Pancreas (tissue), 10 donors: ENCODE measurements around the gene POLR3K. TPM values are rescaled to one million over a fixed set of nuclear protein-coding genes. Genes with fewer than 3 reads are reported as not detected.
A peak's percentile ranks its signal among the peaks of the same experiment; 100 is the strongest.
"Not testable (repeated sequence)": the region's sequence is repeated elsewhere in the genome, so short reads cannot be mapped to it uniquely, and the experiment has no call there.

ENCODE experiments used
- ATAC-seq, 4 donors: fragments of 200-7000 bp; cut with Tn5 transposase; one replicate each; pipeline versions ENCODE4 v1.8.0 to v1.9.1; 2020; ENCODE audit warnings: mild to moderate bottlenecking in 4 of 4, moderate library complexity in 4 of 4
- DNase-seq, 6 donors: peaks; one replicate each; pipeline ENCODE4 v3.0.0-alpha.2; 2020
- FAIRE-seq: peaks from 2 replicates; lab custom pipeline; 2012; peaks lifted over from hg19 to GRCh38; lab: Jason Lieb, UNC
- H3K27ac ChIP-seq, 4 donors: fragments of 200-600 bp; sonication (generic); 1 replicate in 3 of 4; 2 replicates in 1 of 4; pipeline versions ENCODE4 v1.5.0 to v1.8.0; 2020
- H3K27me3 ChIP-seq, 4 donors: fragments of 200-600 bp; one replicate each; pipeline ENCODE4 v1.8.0; 2021
- H3K36me3 ChIP-seq, 3 donors: fragments of 200-600 bp; sonication (generic) in 1 of 3; one replicate each; pipeline versions ENCODE4 v1.5.0 to v1.8.0; 2020 to 2021
- H3K4me1 ChIP-seq, 3 donors: fragments of 200-600 bp; one replicate each; pipeline ENCODE4 v1.8.0; 2021
- H3K4me3 ChIP-seq, 4 donors: fragments of 200-600 bp; sonication (generic) in 2 of 4; one replicate each; pipeline versions ENCODE4 v1.5.0 to v1.8.0; 2020 to 2021
- H3K9me3 ChIP-seq, 4 donors: fragments of 200-600 bp; one replicate each; pipeline ENCODE4 v1.8.0; 2021
- CTCF ChIP-seq, 4 donors: fragments of 200-600 bp; sonication (generic) in 3 of 4; IDR thresholded peaks; one replicate each; pipeline versions ENCODE4 v1.5.0 to v1.8.0; 2021; ENCODE audit warnings: antibody characterized with exemption in 4 of 4
- WGBS, 2 donors: extraction: QIAGEN DNeasy Blood & Tissue Kit; methylation state at CpG; one replicate each; pipeline ENCODE4 v1.1.7; 2013; 5-methylcytosine and 5-hydroxymethylcytosine counted together
- intact Hi-C, 3 donors: fragments of 100-400 bp; cut with DNase I; formaldehyde crosslinking; loops; one replicate each; pipeline versions ENCODE4 v1.11.1 to v1.14.2; 2022
- polyA plus RNA-seq, 2 donors: library from polyadenylated mRNA; stranded (reverse); fragments of 200-250 nt; gene quantifications; one replicate each; pipeline ENCODE4 v1.2.3, GENCODE V29; 2013
- total RNA-seq, 6 donors: library from RNA; stranded (reverse); fragmentation: NEBNext Ultra II Directional in 4 of 6; extraction: Animal tissue kit (Norgen Biotek cat#: 25700) in 4 of 6; gene quantifications; one replicate each; pipeline versions ENCODE4 v1.2.1 to v1.2.4, GENCODE V29; 2021 to 2023
- donor health status: healthy with polysubstance abuse.
- donor health status: DM: no; HTN: no; CAD: no; lungs with moderate emphysema.
- donor health status: DM: no; HTN: no; CAD: no.
- donor health status: control.
- donor health status: control.
- donor health status: Bipolar disorder and iron deficiency.
- donor health status: DM: yes; HTN: yes; CAD: no.
- donor health status: DM: no; HTN: no; CAD: no.
- donor health status: DM: no; HTN: no; CAD: no.
- donor health status: DM: yes; HTN: yes; CAD: no.

POLR3K gene
- total and polyA plus RNA-seq, 8 donors = 2.8 to 5.3 (median 4.1) TPM

GRCh38 chr16:35678-36305, 17.6 kb downstream of the POLR3K start:
- Histone ChIP-seq H3K27me3 (no peaks in the 10 kb centered on the region), H3K4me1 (no peaks in the 10 kb centered on the region), H3K27ac (no peak overlapping the region), H3K9me3 (no peaks in the 10 kb centered on the region), H3K4me3 (no peak overlapping the region), H3K36me3 (no peaks in the 10 kb centered on the region)
- DNase-seq (no peak), FAIRE-seq (no peak), ATAC-seq (no peak)
- TF ChIP-seq CTCF (IDR thresholded peaks at IDR 0.05) = no peak
- intact Hi-C loops = no loop called here
- WGBS, 2 donors = 83 to 84% methylated on average over 11 of the region's 11 CpGs

- DNase-seq = no peak
- Histone ChIP-seq H3K4me1 (no peaks in the 10 kb centered on the region), H3K9me3 (no peaks in the 10 kb centered on the region), H3K4me3 (no peak overlapping the region), H3K27me3 (no peaks in the 10 kb centered on the region), H3K27ac (no peak overlapping the region), H3K36me3 (no peaks in the 10 kb centered on the region)
- 86 to 90% methylated on average over 17 of the region's 17 CpGs for WGBS, 2 donors
- intact Hi-C loops = no loop called here
- peak in 2 of 4 donors; percentile 56 to 70 for ATAC-seq
- no peak for TF ChIP-seq CTCF (IDR thresholded peaks at IDR 0.05)
- no peak for FAIRE-seq
Observed at GRCh38 chr16:35011-35677, 18.3 kb downstream of the POLR3K start.

- H3K9me3 ChIP-seq = no peaks in the 10 kb centered on the region
- no peaks in the 10 kb centered on the region for H3K36me3 ChIP-seq
- WGBS, 2 donors = 66 to 67% methylated on average over 6 of the region's 6 CpGs
- ATAC-seq (no peak), FAIRE-seq (no peak), DNase-seq (no peak)
- H3K27me3 ChIP-seq = no peaks in the 10 kb centered on the region
- no peak overlapping the region for H3K27ac ChIP-seq
- intact Hi-C loops = no loop called here
- no peak for TF ChIP-seq CTCF (IDR thresholded peaks at IDR 0.05)
- no peaks in the 10 kb centered on the region for H3K4me1 ChIP-seq
- H3K4me3 ChIP-seq = no peak overlapping the region
Observed at GRCh38 chr16:34648-34987, 18.8 kb downstream of the POLR3K start.

GRCh38 chr16:33877-34647, 19.3 kb downstream of the POLR3K start:
- 78 to 81% methylated on average over 21 of the region's 21 CpGs for WGBS, 2 donors
- H3K4me1 ChIP-seq = no peaks in the 10 kb centered on the region
- no peak for DNase-seq
- intact Hi-C loops = no loop called here
- no peaks in the 10 kb centered on the region for H3K27me3 ChIP-seq
- ATAC-seq = no peak
- TF ChIP-seq CTCF (IDR thresholded peaks at IDR 0.05) = no peak
- FAIRE-seq = no peak
- H3K36me3 ChIP-seq = no peaks in the 10 kb centered on the region
- no peak overlapping the region for H3K27ac ChIP-seq
- no peak overlapping the region for H3K4me3 ChIP-seq
- no peaks in the 10 kb centered on the region for H3K9me3 ChIP-seq

GRCh38 chr16:33154-33876, 20.1 kb downstream of the POLR3K start:
- H3K36me3 ChIP-seq, H3K27me3 ChIP-seq, ATAC-seq, DNase-seq, H3K4me1 ChIP-seq, H3K27ac ChIP-seq, H3K4me3 ChIP-seq, intact Hi-C loops, FAIRE-seq, H3K9me3 ChIP-seq: not testable (repeated sequence)
- 76 to 83% methylated on average over 4 of the region's 8 CpGs for WGBS, 2 donors

GRCh38 chr16:30627-31026, 22.8 kb downstream of the POLR3K start:
- FAIRE-seq, H3K4me3 ChIP-seq: not testable (repeated sequence)

GRCh38 chr16:25926-26348, 27.5 kb downstream of the POLR3K start:
- not testable (repeated sequence) for H3K36me3 ChIP-seq

More at GRCh38 chr16:30627-31026, 22.8 kb downstream of the POLR3K start:
- DNase-seq, H3K36me3 ChIP-seq, H3K9me3 ChIP-seq, ATAC-seq, H3K27me3 ChIP-seq, intact Hi-C loops, H3K4me1 ChIP-seq, H3K27ac ChIP-seq: not testable (repeated sequence)
- 41% methylated on average over 4 to 5 of the region's 7 CpGs for WGBS, 2 donors

More at GRCh38 chr16:25926-26348, 27.5 kb downstream of the POLR3K start:
- H3K9me3 ChIP-seq, FAIRE-seq, H3K27ac ChIP-seq, H3K27me3 ChIP-seq, DNase-seq, intact Hi-C loops, H3K4me3 ChIP-seq, H3K4me1 ChIP-seq: not testable (repeated sequence)
- peak in 1 of 4 donors; percentile 24 for ATAC-seq
- WGBS, 2 donors = 33 to 50% methylated on average over 2 of the region's 5 CpGs
